Neural progenitor cell (in vitro differentiated cells): Measurements from ENCODE around the gene MUC5AC.

ENCODE experiments used
- EZH2 ChIP-seq: fragments of 200-600 bp; sonication (generic); IDR thresholded peaks from 2 replicates; pipeline ENCODE4 v1.6.1; 2017; ENCODE audit warnings: antibody characterized with exemption, mild to moderate bottlenecking, moderate library complexity
- TF ChIP-seq, protein P1 (sequence below): fragments of 200-600 bp; sonication (generic); IDR thresholded peaks from 2 replicates; pipeline ENCODE4 v1.5.1; 2017; ENCODE audit warnings: antibody characterized with exemption, mild to moderate bottlenecking

DNA sequence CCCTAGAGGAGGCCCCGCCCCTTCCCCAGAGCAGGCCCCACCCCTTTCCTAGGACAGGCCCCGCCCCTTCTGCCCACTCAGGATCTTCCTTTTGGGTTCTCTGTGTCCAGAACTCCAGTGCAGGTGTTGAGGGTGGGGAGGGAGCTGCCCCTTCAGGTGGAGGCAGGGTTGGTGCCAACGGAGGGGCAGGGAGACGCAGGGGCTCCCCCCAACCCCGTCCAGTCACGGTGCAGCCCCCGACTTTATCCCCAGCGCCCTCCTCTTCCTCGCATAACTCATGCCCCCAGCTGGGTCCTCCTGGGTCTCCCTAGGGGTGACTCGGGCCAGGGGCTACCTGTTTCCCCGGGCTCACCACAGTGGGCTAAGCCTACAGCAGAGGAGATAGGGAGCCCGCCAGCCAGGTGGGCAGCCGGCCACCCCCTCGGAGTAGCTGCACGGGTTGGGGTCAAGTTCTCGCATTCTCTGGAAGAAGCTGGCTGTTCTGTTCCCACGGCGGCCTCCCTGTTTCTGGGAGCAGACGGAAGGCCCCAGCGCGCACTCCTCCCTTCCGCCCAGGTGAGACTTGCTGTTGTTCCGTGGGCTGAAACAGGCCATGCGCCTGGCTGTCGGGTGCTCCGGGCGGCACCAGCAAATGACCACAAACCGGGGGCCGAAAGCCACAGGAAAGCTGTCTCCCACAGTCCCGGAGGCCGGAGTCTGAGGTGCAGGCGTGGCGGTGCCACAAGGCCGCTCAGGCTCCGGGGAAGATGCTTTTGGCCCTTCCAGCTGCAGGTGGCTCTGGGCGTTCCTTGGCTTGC lies 44.1 kb upstream of the MUC5AC start:
- TF ChIP-seq, protein P1, sequence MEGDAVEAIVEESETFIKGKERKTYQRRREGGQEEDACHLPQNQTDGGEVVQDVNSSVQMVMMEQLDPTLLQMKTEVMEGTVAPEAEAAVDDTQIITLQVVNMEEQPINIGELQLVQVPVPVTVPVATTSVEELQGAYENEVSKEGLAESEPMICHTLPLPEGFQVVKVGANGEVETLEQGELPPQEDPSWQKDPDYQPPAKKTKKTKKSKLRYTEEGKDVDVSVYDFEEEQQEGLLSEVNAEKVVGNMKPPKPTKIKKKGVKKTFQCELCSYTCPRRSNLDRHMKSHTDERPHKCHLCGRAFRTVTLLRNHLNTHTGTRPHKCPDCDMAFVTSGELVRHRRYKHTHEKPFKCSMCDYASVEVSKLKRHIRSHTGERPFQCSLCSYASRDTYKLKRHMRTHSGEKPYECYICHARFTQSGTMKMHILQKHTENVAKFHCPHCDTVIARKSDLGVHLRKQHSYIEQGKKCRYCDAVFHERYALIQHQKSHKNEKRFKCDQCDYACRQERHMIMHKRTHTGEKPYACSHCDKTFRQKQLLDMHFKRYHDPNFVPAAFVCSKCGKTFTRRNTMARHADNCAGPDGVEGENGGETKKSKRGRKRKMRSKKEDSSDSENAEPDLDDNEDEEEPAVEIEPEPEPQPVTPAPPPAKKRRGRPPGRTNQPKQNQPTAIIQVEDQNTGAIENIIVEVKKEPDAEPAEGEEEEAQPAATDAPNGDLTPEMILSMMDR, result no peak
- no peak for TF ChIP-seq EZH2
